Measurements from ENCODE around the gene RPA3.

DNA sequence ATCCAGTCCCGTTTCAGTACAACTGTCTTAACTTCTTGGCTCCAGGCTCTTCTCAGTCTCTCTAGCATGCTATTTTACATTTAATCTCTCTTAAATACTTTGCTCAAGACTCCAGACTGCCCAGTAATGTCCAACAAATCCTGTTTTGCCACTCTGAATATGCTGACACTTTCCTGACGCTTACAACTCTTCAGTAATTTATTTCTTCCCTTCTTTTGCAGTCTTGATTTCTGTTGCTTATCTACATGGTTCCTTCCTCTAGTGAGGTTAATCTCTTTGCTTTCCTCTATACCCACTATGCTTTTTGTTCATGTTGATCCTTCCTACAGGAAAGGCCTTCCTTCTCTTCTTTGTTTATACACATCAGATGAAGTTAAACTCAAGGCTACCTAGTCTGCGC is 54.1 kb downstream of the RPA3 start:
- TF ChIP-seq, protein P1, sequence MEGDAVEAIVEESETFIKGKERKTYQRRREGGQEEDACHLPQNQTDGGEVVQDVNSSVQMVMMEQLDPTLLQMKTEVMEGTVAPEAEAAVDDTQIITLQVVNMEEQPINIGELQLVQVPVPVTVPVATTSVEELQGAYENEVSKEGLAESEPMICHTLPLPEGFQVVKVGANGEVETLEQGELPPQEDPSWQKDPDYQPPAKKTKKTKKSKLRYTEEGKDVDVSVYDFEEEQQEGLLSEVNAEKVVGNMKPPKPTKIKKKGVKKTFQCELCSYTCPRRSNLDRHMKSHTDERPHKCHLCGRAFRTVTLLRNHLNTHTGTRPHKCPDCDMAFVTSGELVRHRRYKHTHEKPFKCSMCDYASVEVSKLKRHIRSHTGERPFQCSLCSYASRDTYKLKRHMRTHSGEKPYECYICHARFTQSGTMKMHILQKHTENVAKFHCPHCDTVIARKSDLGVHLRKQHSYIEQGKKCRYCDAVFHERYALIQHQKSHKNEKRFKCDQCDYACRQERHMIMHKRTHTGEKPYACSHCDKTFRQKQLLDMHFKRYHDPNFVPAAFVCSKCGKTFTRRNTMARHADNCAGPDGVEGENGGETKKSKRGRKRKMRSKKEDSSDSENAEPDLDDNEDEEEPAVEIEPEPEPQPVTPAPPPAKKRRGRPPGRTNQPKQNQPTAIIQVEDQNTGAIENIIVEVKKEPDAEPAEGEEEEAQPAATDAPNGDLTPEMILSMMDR (IDR thresholded peaks at IDR 0.05; ENCODE audit: low read depth, low read length, poor library complexity, severe bottlenecking), result no peak
- no peak for TF ChIP-seq EZH2phosphoT487 (IDR thresholded peaks at IDR 0.05; ENCODE audit: borderline replicate concordance, low read length)

Measured in DOHH2 (cell line).